NCI-H446 (cell line): ENCODE measurements around the gene KAZN.

ENCODE experiments used
- DNase-seq, 2 experiments: peaks; one replicate each; lab custom pipeline; 2025; lab: John Stamatoyannopoulos, UW

KAZN gene

DNA sequence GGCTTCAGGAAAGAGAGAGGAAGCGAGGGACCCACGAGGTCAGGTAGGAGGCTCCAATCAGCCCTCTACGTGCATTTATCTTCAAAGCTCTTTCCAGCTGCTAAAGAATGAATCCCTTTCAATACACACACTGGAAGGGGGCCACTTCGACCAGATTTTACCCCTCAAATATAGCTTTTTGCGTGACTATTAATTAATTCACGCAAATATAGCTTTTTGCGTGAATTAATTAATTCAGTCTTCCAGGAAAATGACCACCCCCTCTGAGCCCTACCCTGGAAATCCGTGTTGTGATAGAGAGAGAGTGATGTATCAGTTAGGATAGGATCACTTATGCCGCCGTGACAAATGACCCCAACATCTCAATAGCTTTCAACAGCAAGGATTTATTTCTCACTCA lies 289.9 kb downstream of the KAZN start:
- DNase-seq = no peak

DNA sequence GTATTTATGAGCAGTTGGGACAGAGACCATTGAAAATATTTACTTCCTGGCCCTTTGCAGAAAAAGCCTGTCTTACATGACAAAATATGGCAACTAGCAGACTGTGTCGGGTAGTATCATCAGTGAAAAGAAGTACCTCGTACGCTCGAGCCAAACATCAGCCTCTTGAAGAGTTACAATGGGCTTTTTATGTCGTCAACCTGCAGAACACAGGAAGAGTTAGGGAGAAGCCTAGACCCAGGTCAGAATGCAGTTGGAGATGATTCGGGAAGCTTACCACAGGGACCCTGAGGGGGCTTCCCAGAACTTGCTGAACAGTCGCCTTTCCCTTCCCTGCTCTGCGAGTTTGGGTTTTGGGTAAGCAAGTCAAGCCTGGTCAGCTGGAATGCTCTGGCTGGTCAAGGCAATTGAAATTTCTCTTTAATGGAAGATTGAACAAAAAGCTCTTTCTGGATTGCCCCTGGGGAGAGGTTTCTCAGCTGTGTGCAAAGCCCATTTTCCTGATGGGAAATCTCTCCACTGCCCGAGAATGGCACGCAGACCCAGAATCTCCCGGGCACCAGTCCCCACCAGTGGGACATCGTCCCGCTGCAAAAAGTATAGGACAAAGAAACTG lies 291.4 kb downstream of the KAZN start:
- DNase-seq = no peak

DNA sequence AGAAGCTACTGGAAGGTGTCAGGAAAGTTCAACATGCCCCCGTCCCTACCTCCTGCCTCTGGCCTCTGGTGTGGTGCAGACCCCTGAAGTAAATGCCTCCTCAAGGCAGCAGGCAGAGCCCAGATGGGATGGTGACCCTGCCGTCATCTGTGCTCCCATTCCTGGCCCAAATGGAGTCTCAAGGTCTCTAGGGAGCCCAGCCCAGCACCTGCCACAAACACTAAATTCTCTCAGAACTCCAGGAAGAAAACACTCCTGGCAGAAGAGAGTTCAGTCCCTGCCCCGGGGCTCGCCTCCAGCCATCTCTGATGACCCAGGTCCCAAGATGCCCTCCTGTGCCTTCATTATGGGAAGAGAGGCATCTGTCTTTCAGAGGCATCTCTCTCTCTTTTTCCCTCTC lies 293.5 kb downstream of the KAZN start:
- no peak for DNase-seq

DNA sequence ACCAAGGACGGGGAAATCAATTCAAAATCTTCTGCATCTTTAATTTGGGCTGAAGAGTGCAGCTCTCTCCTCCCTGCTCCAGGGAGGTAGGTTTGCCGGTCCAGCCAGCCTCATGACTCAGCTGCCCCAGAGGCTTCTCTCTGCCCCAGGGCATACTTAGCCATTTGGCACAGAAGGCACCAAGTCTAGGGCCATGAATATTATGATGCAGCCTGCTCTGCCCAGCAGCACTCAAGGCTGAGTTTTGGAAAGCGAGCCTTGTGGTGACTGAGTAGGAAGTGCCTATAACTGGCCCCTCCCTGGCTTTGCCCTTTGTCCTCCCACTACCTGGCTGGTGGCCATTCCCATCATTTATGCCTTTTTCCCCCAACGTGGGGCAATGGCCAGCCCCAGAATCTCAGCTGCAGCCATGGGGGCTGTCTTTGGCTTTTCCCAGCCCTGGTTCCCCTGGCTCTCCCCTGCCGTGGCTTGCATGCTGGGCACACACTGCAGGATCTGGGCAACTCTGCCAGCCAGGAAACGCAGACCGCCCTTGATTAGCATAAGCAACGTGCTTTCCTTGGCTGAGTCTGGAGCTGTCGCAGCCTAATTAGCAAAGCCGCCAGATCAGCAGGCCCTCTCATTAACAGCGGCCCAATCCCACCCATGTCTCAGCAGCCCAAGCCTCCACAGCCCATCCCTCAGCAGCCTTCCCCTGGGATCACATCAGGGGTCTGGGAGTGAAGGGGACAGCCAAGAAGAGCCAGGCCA lies 296.5 kb downstream of the KAZN start:
- DNase-seq = peak; percentile 55 to 71

DNA sequence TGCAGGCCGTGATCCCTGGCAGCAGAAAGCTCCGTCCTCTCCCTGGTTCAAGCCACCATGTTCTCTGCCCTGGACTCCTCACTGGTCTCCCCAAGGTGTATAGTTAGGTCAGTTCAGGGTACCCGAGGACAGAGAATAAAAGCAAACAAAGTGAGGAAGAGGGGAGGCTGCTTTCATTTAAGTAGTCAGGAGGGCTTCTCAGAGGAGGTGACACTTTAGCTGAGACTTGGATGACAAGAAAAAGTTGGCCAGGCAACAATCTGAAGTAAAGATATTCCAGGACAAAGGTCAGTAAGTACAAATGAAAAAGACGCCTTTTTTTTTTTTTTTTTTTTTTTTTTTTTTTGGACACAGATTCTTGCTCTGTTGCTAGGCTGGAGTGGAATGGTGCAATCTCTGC lies 297.2 kb downstream of the KAZN start:
- DNase-seq = no peak

DNA sequence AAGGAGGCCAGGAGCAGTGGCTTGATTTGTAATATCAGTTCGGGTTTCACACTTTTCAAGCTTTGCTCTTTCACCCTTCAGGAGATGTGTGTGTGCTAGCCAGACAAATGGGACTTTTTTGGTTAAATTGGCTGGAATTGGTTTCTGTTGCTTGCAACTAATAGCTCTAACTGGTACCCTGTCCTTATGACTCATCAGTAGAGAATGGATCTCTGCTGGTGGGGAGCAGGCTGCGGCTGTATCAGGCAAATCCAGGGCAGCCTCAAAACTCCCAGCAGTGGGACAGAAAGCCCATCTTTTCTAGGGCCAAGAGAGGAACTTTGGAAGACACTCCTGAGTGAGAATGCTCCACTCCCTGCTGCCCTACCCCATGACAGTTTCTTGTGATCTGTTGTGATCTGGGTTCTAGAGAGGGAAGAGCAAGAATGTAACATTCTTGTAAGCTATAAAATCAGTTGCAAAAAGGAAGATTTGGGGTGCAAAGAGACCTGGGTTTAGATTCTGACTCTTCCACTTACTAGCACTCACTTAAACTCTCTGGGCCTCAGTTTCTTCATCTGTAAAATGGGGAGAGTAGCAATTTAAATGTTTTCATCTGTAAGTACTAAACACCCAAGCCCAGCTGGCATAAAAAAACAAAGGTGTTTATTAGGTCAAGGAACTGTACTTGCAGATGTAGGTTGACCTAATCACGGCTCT lies 298.0 kb downstream of the KAZN start:
- DNase-seq = no peak

DNA sequence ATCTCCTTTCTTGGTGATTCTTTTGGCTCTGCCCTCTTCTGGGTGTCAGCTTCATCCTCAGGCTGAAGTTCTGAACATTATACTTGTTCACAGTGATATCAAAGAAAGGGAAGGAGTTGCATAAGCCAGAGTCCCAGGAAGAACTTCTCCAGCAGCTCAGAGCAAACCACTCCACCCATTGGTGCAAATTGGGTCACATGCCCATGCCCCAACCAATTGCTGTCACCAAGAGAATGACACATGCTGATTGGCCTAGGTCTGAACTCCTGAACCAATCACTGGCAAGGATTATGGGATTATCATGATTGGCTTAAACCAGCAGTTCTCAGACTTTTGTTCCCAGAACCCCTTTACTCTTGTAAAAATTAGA lies 298.6 kb downstream of the KAZN start:
- no peak for DNase-seq

DNA sequence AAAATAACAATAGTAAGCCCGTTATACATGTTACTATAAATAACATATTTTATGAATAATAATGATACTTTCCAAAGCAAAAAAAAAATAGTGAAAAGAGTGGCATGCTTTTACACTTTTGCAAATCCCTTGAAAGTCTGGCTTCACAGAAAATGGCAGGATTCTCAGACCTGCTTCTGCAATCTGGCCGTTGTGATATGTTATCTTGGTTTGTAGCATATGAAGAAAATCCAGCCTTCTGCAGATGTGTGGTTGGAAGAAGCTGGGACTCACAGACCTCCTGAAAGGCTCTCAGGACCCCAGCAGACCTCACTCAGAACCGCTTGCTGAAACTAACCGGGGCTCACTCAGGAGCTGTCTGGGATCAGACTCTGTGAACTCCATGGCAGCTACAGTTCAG lies 299.1 kb downstream of the KAZN start:
- no peak for DNase-seq

DNA sequence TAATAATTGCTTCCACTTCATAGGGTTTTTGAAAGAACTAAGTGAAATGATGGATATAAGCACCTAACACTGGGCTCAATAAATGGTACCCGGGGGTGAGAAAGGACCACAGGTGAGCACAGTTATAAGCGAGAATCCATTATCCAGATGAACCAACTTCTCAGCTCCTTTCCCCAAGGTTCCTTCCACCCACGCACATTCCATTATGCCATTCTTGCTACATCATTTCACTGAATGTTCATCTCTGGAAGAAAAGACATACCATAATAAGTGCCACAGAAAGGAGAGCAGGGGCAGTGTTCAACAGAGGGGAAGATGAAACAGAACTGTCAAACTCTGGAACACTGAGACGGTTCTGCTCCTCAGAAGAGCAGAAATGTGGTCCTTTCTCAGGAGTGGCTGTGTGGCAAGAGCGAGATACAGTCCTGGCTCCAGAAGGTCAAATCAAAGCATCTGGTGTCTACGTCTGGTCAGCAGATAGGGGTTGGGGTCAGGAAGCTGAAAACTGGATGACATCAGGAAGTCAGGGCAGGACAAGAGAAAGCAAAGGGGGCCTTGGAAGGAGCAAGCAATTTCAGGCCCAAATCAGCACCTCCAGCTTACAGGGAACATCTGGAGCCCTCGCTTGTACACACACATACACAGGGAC lies 299.6 kb downstream of the KAZN start:
- DNase-seq = no peak

DNA sequence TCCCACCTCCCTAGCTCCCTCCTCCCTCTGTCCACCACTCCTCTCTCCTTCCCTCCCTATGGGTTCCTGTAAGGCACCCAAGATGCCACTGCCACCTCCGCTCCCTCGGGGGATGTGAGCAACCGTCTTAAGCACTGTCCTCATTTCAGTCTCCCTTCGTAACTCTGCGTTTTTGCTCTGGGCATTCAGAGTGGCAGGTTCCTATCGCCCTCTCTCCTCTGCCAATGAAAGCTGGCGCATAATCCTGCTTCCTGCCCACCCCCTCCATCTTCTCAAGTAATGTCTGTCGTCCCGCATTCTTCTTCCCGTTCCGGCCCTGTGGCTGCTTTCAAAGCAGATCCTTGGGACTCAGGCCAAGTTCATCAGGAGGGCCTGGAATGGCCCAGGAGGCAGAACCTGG lies 301.2 kb downstream of the KAZN start:
- DNase-seq = no peak

DNA sequence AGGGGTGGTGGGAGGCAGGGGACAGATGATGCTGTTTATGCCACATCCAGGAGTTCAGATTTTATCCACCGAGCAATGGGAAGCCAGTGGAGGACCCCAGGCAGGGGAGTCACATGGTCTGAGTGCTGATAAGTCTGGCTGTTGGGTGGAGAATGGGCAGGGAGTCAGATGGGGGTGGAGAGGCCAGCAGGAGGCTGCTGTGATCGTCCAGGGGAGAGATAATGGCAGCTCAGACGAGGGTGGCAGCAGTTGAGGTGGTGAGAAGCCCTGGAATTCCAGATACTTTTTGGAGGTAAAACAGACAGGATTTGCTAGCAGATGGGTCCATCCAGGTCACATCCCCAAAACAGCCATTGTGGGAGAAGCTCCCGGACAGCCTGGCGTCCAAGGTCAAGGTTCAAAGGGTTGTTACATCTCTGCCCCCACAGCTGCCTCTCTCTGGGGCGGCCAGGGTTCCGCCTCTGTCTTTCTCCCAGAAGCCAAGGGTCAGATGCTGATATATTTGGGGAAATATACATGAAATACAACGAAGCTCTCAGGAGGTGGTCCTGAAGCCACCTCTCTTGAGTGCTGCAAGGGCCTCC lies 303.0 kb downstream of the KAZN start:
- DNase-seq = no peak

DNA sequence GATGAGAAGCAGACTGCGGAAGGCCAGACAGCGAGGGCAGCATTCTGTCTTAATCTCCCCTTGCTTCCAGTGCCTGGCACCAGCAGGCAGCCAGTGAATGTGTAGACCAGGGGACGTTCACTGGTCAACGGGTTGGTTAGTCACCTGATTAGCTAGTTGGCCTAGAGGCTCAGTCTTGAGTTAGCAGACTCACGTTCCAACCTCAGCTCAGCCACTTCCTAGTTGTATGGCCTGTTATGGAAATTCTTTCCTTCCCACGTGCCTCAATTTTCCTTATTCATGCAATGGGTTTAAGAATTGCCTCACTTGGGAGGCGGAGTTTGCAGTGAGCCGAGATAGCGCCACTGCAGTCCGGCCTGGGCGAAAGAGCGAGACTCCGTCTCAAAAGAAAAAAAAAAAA lies 305.4 kb downstream of the KAZN start:
- no peak for DNase-seq

DNA sequence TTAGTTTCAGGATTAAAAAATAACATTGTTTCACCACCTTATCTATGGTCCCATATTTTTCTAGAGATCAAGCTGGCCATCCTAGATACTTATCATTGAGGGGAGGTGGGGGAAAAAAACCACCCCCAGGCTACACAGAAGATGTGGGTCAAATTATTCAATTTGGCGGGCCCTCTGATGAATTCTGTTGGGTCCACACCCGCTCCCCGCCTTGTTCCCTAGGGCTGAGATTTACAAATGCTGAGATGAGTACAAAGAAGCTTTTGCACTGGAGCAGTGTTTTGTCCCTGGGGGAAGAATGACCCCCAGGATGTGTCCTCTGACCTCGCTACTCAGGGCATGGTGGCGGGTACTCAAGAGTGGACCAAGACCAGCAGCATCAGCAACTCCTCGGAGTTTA lies 308.2 kb downstream of the KAZN start:
- DNase-seq = no peak

DNA sequence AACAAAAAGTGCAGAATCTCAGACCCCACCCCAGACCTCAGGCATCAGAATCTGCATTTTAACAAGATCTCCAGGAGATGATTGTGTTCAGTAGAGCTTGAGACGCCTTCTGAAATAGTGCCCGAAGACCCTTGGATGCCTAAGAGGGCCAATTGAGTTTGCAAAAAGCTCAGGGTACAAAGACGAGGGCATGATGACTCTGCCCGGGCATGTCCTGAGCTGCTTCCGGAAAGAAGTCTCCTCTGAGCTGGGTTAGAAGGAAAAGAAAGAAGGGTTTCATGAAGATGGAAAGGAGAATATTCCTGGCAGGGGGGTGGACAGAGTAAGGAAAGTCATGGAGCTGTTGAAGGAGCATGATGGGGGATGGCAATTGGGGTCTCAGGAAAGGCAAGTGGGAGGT lies 308.9 kb downstream of the KAZN start:
- DNase-seq = no peak

DNA sequence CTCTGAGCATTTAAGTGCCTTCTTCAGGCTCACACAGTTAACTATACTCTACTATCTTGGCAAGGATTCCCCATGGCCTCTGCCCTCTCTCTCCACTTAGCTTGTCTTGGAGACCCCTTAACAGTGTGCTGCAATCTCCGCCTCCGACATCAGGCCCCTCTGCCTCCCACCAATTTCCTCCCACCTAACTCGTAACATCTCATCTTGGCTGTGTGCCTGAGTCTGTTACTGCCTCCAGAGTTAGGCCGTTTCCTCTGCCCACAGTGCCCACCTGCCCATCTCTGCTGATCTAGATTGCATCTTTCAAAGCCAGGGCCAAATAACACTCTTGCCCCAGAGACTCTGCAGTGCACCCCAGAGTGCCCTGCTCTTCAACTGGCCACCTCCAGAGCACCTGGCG lies 310.8 kb downstream of the KAZN start:
- DNase-seq = no peak

DNA sequence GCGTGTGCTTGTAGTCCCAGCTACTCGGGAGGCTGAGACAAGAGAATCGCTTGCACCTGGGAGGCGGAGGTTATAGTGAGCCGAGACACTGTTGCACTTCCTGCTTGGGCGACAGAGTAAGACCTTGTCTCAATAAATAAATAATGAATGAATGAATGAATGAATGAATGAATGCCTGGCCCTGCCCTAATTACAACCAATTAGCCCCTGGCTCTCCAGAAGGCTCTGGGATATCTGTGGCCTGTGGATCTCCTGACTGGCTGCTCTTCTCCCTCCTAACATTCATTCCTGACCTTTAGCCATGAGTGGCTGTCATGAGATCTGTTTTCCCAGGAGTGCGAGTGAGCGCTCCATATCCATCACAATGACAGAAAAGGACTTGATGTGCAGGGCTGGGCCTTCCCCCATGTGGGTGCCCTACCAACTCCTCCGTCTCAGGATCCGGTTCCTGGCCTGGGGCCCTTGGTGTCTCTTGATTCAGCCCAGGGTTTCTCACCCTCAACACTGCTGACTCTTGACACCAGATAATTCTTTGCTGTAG lies 311.5 kb downstream of the KAZN start:
- DNase-seq = no peak

DNA sequence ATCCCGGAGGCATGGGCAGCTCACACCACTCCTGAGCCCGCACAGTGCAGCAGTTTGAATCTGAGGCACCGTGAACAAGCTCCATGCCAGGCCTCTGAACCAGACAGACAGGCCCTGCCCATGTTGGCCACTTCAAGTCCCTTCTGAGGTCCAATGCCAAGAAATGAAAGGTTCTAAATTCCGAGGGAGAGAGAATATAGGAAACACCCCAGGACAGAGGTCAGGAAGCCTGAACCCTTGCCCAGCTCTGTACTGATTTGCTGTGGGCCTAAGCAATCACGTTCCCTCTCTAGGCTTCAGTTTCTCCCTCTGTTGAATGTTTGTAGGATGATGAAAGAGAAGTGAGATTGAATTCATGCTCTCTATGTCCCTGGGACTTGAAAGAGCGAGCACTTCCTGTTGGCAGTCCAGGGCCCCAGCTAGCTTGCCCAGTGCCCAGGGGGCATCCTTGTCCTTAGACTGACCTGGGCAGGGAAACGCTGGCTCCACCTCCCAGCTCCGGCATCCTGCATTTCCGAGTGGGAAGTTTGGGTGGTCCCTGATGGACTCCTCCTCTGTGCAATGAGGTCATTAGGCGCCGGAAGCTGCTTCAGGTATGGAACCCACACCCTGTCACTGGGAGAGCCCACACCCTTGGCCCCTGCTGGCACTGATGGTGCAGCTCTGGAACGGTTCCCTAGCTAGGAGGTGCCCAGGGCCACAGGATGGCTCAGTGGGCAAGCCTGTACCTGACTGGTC lies 312.7 kb downstream of the KAZN start:
- DNase-seq = no peak

DNA sequence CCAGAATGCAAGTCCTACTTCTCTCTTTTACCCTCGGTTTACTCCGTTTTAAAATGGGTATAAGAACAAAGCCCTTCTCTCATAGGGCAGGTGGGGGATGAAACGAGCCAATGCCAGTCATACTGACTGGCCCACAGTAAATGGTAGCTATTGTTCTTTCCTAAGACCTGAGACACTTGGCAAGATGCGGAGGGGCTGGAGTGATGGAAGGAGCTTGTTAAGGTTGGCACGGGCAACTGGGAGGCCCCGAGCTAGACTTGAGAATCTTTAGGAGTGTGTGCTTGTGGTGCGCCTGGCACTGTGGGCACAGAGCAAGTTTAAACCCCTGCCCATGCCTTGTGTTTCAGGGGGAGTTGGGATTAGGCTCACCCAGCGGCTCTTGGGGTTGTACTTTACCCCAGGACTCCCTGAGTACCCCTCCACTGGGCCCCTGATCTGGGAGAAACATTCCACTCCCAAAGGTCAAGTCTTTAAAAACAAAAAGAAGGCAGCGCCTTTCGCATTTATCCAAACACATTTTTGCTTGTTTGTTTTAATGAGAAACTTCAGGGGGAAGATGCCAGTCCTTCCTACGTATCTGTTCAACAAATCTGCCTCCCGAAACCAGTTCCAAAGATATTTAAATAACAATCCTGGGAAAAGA lies 314.5 kb downstream of the KAZN start:
- DNase-seq = no peak

DNA sequence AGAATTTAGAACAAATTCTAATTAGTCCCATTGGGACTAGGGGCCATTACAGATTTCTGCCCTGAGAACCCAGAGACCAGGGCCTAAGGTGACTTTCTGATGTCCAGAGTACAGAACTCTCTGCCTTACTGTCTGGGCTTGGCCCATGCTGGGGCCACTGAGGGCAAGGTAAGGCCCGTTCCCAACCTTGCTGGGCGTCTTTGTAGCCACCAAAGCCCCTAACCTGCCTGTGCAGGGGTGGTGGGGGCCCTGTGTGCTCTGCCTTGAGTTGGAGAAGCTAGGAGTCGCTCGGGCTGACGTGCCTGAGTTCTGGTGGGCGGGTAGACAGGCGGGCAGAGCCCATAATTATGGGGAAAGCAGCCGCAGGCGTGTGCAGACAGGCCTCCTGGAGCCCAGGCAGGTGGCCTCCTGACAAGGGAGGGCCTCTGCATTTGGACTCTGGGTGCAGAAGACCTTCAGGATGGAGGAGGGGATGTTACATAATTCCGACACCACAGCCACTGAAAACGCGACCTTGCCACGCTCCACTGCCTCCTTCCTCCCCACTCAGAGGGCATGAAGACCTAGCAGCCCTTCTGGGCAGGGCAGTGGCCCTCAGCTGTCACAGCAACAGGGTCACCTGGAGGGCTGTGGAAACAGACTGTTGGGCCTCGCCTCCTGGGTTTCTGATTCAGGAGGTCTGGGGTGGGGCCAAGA lies 315.1 kb downstream of the KAZN start:
- no peak for DNase-seq

DNA sequence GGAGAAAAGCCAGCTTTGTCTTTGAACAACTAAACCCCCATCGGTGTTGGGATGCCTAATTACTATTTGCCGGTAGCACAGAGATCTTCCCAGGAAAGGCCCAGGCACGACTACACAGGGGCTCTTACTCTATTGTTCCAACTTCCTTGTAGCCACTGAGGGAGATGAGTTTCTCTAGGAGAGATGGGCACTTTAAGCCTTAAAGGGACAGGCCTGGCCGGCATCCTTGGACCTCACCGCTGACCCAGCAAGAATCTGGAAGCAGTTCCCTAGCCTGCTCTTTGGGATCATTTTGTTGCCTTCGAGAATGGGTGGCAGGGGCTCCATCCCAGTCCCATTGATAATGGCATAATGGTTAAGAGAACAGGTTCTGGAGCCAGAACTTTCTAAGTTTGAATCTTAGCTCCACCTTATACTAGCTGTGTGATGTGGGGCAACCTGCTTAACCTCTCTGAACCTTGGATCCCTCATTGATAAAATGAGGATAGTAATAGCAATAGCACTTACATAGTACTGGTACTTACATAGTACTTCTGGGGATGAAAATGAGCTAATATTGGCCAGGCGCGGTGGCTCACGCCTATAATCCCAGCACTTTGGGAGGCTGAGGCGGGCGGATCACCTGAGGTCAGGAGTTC lies 316.0 kb downstream of the KAZN start:
- no peak for DNase-seq
